ENCODE data around the gene DBI.

DNA sequence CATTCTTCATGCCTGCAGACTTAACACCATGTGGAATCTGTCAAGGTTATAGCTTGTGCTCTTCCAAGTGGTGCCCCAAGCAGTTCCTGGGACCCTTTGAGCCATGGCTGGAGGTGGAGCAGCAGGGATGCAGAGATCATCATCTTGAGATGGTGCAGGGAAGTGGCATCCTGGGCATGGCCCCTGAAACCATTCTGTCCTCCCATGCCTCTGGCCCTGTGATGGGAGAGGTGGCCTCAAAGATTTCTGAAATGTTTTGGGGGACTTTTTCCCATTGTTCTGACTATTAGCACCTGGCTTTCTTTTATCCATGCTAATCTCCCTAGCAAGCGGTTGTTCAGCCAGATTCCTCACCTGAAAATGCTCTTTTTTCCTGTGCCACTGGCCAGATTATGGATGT, 54.5 kb downstream of the DBI start:
- TF ChIP-seq, protein P1, sequence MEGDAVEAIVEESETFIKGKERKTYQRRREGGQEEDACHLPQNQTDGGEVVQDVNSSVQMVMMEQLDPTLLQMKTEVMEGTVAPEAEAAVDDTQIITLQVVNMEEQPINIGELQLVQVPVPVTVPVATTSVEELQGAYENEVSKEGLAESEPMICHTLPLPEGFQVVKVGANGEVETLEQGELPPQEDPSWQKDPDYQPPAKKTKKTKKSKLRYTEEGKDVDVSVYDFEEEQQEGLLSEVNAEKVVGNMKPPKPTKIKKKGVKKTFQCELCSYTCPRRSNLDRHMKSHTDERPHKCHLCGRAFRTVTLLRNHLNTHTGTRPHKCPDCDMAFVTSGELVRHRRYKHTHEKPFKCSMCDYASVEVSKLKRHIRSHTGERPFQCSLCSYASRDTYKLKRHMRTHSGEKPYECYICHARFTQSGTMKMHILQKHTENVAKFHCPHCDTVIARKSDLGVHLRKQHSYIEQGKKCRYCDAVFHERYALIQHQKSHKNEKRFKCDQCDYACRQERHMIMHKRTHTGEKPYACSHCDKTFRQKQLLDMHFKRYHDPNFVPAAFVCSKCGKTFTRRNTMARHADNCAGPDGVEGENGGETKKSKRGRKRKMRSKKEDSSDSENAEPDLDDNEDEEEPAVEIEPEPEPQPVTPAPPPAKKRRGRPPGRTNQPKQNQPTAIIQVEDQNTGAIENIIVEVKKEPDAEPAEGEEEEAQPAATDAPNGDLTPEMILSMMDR (IDR thresholded peaks at IDR 0.05), result no peak
- TF ChIP-seq POLR2AphosphoS5 (IDR thresholded peaks at IDR 0.05), result no peak
- no peak for TF ChIP-seq POLR2A (IDR thresholded peaks at IDR 0.05)

Measured in prostate gland (tissue), 2 donors.